ENCODE data around the gene PCSK4.

DNA sequence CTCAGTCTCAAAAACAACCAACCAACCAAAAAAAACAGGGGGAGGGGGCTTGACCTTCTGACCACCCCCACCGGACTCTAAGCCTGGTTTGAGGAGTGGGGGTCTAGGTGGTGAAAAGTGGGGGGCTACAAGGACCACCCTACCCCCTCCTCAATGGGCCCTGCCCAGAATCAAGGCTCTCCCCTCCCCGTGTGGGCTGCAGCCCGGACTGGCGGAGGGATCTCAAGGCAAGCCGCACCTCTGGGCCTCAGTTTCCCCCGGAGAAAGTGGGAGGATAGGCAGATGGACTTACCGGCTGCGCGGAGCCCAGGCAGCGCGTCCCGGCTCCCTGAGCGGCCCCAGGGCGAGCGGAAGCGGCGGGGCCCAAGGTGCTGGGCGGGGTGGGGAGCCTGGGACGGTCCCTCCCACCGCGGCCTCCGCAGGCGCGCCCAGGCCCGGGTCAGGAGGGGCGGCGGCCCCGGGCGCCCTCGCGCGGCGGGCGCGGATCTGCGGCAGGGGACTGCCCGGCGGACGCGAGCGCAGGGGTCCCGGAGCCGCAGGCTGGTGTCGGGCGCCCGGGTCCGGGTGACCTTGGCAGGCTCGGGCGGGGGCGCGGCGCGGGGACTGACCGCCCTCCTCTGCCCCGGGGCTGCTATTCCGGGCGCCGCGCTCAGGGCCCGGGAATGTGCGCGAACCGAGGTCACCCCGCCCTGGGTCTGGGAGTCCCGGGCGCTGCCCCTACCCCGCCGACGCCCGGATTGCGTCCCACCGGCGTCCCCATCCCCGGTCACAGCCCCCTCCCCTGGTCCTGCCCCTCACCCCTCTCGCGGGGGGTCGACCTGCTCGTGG is 22.7 kb upstream of the PCSK4 start, which contains the start of gene ADAMTSL5:
- TF ChIP-seq, protein P1, sequence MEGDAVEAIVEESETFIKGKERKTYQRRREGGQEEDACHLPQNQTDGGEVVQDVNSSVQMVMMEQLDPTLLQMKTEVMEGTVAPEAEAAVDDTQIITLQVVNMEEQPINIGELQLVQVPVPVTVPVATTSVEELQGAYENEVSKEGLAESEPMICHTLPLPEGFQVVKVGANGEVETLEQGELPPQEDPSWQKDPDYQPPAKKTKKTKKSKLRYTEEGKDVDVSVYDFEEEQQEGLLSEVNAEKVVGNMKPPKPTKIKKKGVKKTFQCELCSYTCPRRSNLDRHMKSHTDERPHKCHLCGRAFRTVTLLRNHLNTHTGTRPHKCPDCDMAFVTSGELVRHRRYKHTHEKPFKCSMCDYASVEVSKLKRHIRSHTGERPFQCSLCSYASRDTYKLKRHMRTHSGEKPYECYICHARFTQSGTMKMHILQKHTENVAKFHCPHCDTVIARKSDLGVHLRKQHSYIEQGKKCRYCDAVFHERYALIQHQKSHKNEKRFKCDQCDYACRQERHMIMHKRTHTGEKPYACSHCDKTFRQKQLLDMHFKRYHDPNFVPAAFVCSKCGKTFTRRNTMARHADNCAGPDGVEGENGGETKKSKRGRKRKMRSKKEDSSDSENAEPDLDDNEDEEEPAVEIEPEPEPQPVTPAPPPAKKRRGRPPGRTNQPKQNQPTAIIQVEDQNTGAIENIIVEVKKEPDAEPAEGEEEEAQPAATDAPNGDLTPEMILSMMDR (conservative IDR thresholded peaks at IDR 0.05; ENCODE audit: low read length) = no peak
- no peak for TF ChIP-seq EZH2phosphoT487 (IDR thresholded peaks at IDR 0.05; ENCODE audit: borderline replicate concordance, low read depth, low read length)

Data from OCI-LY7 (cell line).